Esophagus squamous epithelium (tissue), 5 donors: ENCODE measurements around the gene CPNE4. TPM values are rescaled to one million over a fixed set of nuclear protein-coding genes. Genes with fewer than 3 reads are reported as not detected.

ENCODE experiments used
- DNase-seq: peaks from one replicate; lab custom pipeline; 2025; lab: John Stamatoyannopoulos, UW
- H3K27ac ChIP-seq, 4 donors: fragments of 200-600 bp; sonication (generic); one replicate each; pipeline ENCODE4 v1.5.1; 2016 to 2019; ENCODE audit warnings: mild to moderate bottlenecking in 1 of 4
- H3K27me3 ChIP-seq, 4 donors: fragments of 200-600 bp; sonication (generic); 1 replicate in 3 of 4; 2 replicates in 1 of 4; pipeline versions ENCODE4 v1.5.1 to v1.6.0; 2017 to 2021; ENCODE audit warnings: antibody characterized with exemption in 1 of 4
- H3K36me3 ChIP-seq, 3 donors: fragments of 200-600 bp; sonication (generic); one replicate each; pipeline ENCODE4 v1.5.1; 2016 to 2019
- H3K4me1 ChIP-seq, 3 donors: fragments of 200-600 bp; sonication (generic); one replicate each; pipeline ENCODE4 v1.5.1; 2017 to 2019
- H3K4me3 ChIP-seq, 4 donors: fragments of 200-600 bp; sonication (generic); 1 replicate in 3 of 4; 2 replicates in 1 of 4; pipeline ENCODE4 v1.5.1; 2016 to 2019; ENCODE audit warnings: mild to moderate bottlenecking in 2 of 4, moderate library complexity in 1 of 4
- H3K9me3 ChIP-seq, 3 donors: fragments of 200-600 bp; sonication (generic); one replicate each; pipeline ENCODE4 v1.5.1; 2016 to 2019
- POLR2A ChIP-seq, 4 donors: fragments of 450-650 bp; IDR thresholded peaks; one replicate each; pipeline ENCODE4 v1.6.1; 2017; ENCODE audit warnings: antibody characterized with exemption in 4 of 4, mild to moderate bottlenecking in 4 of 4, moderate library complexity in 3 of 4
- WGBS, 2 donors: methylation state at CpG; one replicate each; pipeline ENCODE4 v1.1.5; 2018; 5-methylcytosine and 5-hydroxymethylcytosine counted together
- intact Hi-C: fragments of 100-400 bp; cut with DNase I; formaldehyde crosslinking; loops from one replicate; pipeline ENCODE4 v1.15.0; 2022
- total RNA-seq, 4 donors: library from RNA; depleted of rRNA; stranded (reverse); fragments of >200 nt; gene quantifications; one replicate each; pipeline ENCODE4 v1.1.0, GENCODE V29; 2016
- TF ChIP-seq, protein P1 (sequence below), 6 experiments: fragments of 450-650 bp in 4 of 6; fragments of 200-600 bp in 2 of 6; sonication (generic) in 2 of 6; IDR thresholded peaks; one replicate each; pipeline ENCODE4 v1.5.1; 2016 to 2019; ENCODE audit warnings: antibody characterized with exemption in 6 of 6, mild to moderate bottlenecking in 4 of 6, moderate library complexity in 4 of 6
- donor health status: DM: yes; HTN: yes; CAD: no.

Gene CPNE4
- total RNA-seq, 4 donors from 2014 or later, result 0.19 TPM; not detected in 3

DNA sequence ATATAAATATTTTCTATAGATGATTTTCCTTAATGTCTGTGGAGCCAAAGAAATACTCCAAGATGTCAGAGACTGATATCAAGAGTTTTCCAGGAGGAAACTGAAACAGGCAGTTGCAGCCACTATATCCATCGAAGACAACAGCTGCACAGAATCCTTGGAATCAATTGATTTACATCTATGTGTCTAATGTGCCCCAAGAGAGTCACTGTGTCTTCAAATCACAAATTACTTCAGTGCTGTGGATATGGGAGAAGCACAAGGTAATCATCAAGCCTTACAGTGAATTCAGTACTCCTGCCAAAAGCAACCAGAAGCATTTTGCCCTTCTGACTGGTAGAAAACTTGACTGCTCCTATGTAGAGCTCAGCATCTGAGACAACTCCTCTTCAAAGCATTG, 51.1 kb downstream of the CPNE4 start:
- no peak for TF ChIP-seq POLR2A (IDR thresholded peaks at IDR 0.05)
- TF ChIP-seq, protein P1, sequence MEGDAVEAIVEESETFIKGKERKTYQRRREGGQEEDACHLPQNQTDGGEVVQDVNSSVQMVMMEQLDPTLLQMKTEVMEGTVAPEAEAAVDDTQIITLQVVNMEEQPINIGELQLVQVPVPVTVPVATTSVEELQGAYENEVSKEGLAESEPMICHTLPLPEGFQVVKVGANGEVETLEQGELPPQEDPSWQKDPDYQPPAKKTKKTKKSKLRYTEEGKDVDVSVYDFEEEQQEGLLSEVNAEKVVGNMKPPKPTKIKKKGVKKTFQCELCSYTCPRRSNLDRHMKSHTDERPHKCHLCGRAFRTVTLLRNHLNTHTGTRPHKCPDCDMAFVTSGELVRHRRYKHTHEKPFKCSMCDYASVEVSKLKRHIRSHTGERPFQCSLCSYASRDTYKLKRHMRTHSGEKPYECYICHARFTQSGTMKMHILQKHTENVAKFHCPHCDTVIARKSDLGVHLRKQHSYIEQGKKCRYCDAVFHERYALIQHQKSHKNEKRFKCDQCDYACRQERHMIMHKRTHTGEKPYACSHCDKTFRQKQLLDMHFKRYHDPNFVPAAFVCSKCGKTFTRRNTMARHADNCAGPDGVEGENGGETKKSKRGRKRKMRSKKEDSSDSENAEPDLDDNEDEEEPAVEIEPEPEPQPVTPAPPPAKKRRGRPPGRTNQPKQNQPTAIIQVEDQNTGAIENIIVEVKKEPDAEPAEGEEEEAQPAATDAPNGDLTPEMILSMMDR (IDR thresholded peaks at IDR 0.05), result no peak
- intact Hi-C loops, result no loop called here
- no peak for DNase-seq
- WGBS, 2 donors, result 65 to 67% methylated on average over 1 of the region's 1 CpG
- Histone ChIP-seq H3K27ac (no peak overlapping the region), H3K4me3 (no peak overlapping the region), H3K9me3 (peaks cover 0 to 3% (median 0%) of the 10 kb centered on the region in 3 donors), H3K36me3 (no peaks in the 10 kb centered on the region), H3K27me3 (no peaks in the 10 kb centered on the region), H3K4me1 (no peaks in the 10 kb centered on the region)

DNA sequence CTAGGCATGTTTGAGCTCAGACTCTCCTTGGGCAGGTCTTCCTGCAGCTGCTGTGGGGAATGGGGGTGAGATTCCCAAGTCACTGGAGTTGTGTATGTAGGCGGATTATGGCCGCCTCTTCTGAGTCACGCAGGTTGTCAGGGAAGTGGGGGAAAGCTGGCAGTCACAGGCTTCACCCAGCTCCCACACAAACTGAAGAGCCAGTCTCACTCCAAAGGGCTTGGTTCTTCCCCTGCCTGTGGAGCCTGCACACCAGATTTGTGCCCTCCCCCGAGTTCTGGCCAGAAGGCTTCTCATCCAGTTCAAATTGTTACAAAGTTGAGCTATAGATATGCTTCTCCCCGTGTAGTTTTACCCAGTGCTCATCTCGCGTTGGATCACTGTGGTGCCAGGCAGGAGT, 53.5 kb downstream of the CPNE4 start:
- Histone ChIP-seq H3K36me3 (no peaks in the 10 kb centered on the region), H3K9me3 (peaks cover 0 to 3% (median 0%) of the 10 kb centered on the region in 3 donors), H3K27me3 (no peaks in the 10 kb centered on the region), H3K4me1 (no peaks in the 10 kb centered on the region), H3K4me3 (no peak overlapping the region), H3K27ac (no peak overlapping the region)
- intact Hi-C loops, result no loop called here
- DNase-seq, result no peak
- TF ChIP-seq, protein P1 (IDR thresholded peaks at IDR 0.05), result no peak
- TF ChIP-seq POLR2A (IDR thresholded peaks at IDR 0.05), result no peak
- 53 to 96% methylated on average over 3 to 5 of the region's 7 CpGs for WGBS, 2 donors

DNA sequence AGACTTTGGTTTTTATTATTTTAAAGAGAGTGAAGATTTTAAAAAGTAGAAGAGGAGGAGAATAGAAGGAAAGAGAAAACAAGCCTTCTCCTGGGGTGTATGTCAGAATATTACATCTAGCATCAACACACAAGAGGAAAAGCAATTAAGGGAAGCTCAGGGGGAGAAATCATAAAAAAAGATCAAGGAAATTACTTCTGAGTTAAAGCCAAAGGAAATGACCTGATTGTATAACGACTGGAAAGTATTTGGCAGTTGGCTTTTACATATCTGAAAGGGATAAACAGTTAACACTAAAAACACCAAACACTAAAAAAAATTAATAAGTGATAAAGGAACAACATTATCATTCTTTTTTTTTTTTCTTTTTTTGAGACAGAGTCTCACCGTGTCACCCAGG, 58.4 kb downstream of the CPNE4 start:
- Histone ChIP-seq H3K4me3 (no peak overlapping the region), H3K27me3 (no peaks in the 10 kb centered on the region), H3K9me3 (peaks cover 0 to 3% (median 0%) of the 10 kb centered on the region in 3 donors), H3K27ac (no peak overlapping the region), H3K36me3 (no peaks in the 10 kb centered on the region), H3K4me1 (no peaks in the 10 kb centered on the region)
- 40 to 41% methylated on average over 2 of the region's 2 CpGs for WGBS, 2 donors
- no peak for DNase-seq
- intact Hi-C loops, result no loop called here
- TF ChIP-seq, protein P1 (IDR thresholded peaks at IDR 0.05), result no peak
- no peak for TF ChIP-seq POLR2A (IDR thresholded peaks at IDR 0.05)

DNA sequence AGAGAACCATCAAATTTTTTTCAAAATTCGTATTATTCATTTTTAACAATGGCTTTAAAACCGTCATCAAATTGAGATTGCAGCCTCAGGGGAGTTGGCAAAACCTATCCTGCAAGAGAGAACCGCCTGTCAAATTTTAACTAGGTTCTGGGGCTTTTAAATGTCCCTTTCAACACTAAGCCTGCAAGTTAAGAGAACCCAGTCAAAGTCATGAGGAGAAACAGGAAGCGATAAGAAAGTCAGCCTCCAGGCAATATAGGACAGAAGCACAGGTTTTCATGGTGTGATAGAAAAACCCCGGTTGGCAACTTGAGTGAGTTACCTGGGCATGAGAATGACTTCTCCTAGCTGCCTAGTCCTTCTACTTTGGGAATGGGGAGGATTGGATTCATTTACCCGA, 59.8 kb downstream of the CPNE4 start:
- 53% methylated on average over 6 of the region's 6 CpGs for WGBS, 2 donors
- intact Hi-C loops, result no loop called here
- no peak overlapping the region for H3K4me3 ChIP-seq
- H3K27ac ChIP-seq, result no peak overlapping the region
- H3K4me1 ChIP-seq, result no peaks in the 10 kb centered on the region
- no peaks in the 10 kb centered on the region for H3K36me3 ChIP-seq
- peaks cover 0 to 3% (median 0%) of the 10 kb centered on the region in 3 donors for H3K9me3 ChIP-seq
- TF ChIP-seq, protein P1 (IDR thresholded peaks at IDR 0.05), result no peak
- TF ChIP-seq POLR2A (IDR thresholded peaks at IDR 0.05), result no peak
- no peak for DNase-seq
- H3K27me3 ChIP-seq, result no peaks in the 10 kb centered on the region

DNA sequence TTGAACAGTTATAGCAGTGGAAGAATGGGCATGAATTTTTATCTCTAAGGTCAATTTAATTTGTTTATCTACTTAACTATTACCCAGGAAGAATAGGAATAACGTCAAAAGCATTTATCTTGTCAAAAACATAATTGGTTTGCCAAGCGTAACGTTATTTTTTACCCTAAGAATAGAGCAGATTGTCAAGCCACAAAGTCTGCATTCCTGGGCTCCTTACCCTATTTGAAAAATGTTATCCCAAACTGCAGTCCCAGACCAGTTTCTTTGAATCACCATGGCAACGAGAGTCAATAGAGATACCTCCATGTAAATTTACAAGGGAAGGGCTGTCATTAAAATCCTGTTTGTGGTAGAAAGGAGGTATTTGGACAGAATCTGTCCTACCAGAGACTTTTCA, 61.1 kb downstream of the CPNE4 start:
- H3K36me3 ChIP-seq, result no peaks in the 10 kb centered on the region
- H3K27me3 ChIP-seq, result no peaks in the 10 kb centered on the region
- no peaks in the 10 kb centered on the region for H3K9me3 ChIP-seq
- no peak overlapping the region for H3K27ac ChIP-seq
- 28 to 34% methylated on average over 4 of the region's 4 CpGs for WGBS, 2 donors
- TF ChIP-seq, protein P1 (IDR thresholded peaks at IDR 0.05), result no peak
- no peak for TF ChIP-seq POLR2A (IDR thresholded peaks at IDR 0.05)
- no peak for DNase-seq
- no peak overlapping the region for H3K4me3 ChIP-seq
- no peaks in the 10 kb centered on the region for H3K4me1 ChIP-seq
- intact Hi-C loops, result no loop called here
